ENCODE measurements around the gene TPCN1. TPM values are rescaled to one million over a fixed set of nuclear protein-coding genes. Genes with fewer than 3 reads are reported as not detected.

TPCN1 gene
- total RNA-seq, 1 experiment from 2014 or later = 29.7 TPM

- H4K20me1 ChIP-seq (ENCODE audit: insufficient read depth) = no peaks in the 10 kb centered on the region
- no peaks in the 10 kb centered on the region for H3K4me1 ChIP-seq (ENCODE audit: control insufficient read depth in 1 of 2, insufficient read depth in 2 of 2, low read length in 2 of 2)
- no peak overlapping the region for H3K4me2 ChIP-seq (ENCODE audit: low read length)
- H3K36me3 ChIP-seq (ENCODE audit: control insufficient read depth in 1 of 2, insufficient read depth in 2 of 2, low read length in 2 of 2) = no peaks in the 10 kb centered on the region
- H3K9me2 ChIP-seq (ENCODE audit: insufficient read depth) = no peaks in the 10 kb centered on the region
- no TSS peak for BruUV-seq (replicated peaks)
- ATAC-seq = no peak
- CTCF ChIA-PET = no interaction called here
- no peak overlapping the region for H3K9ac ChIP-seq (ENCODE audit: low read length)
- H3K9me3 ChIP-seq (ENCODE audit: control insufficient read depth in 1 of 2, insufficient read depth in 1 of 2, low read depth in 1 of 2, low read length in 2 of 2) = no peaks in the 10 kb centered on the region
- no peak overlapping the region for H2AFZ ChIP-seq (ENCODE audit: low read depth, low read length, poor library complexity, severe bottlenecking)
- DNase-seq (ENCODE audit: low read depth, low spot score) = no peak
- H3K27me3 ChIP-seq (ENCODE audit: insufficient read depth, low read length) = no peaks in the 10 kb centered on the region
- RAD21 ChIA-PET (ENCODE audit: low non-redundant PET in 1 of 2, low total read pairs in 2 of 2, uncharacterized antibody in 2 of 2, unreplicated experiment in 2 of 2) = no interaction called here
- POLR2A ChIA-PET = no interaction called here
- intact Hi-C loops (cut with micrococcal nuclease) = no loop called here
- no peaks in the 10 kb centered on the region for H3K79me2 ChIP-seq (ENCODE audit: insufficient read depth, low read length)
- no peak overlapping the region for H3K4me3 ChIP-seq (replicated peaks in 1 of 2; ENCODE audit: low read depth in 1 of 2, low read length in 2 of 2)
- H3K27ac ChIP-seq (ENCODE audit: low read depth, low read length) = no peak overlapping the region
- TF ChIP-seq EZH2phosphoT487 (IDR thresholded peaks at IDR 0.05; ENCODE audit: borderline replicate concordance) = no peak
These were observed 120.3 kb downstream of the TPCN1 start for GRCh38 chr12:113341535-113341934.

- ChIA-PET RAD21 (ENCODE audit: low non-redundant PET in 1 of 2, low total read pairs in 2 of 2, uncharacterized antibody in 2 of 2, unreplicated experiment in 2 of 2) (no interaction called here), POLR2A (no interaction called here), CTCF (interaction anchor here (0.6 kb wide), 1 partner anchor 148 kb away, joined by 4 read pairs; no protein-coding TSS in a partner anchor)
- no peaks in the 10 kb centered on the region for H3K27me3 ChIP-seq (ENCODE audit: insufficient read depth, low read length)
- H3K4me2 ChIP-seq (ENCODE audit: low read length) = no peak overlapping the region
- no peaks in the 10 kb centered on the region for H3K9me2 ChIP-seq (ENCODE audit: insufficient read depth)
- H3K79me2 ChIP-seq (ENCODE audit: insufficient read depth, low read length) = no peaks in the 10 kb centered on the region
- TF ChIP-seq POLR2AphosphoS5 (IDR thresholded peaks at IDR 0.05; ENCODE audit: low read depth, low read length) = no peak
- TF ChIP-seq, protein P1, sequence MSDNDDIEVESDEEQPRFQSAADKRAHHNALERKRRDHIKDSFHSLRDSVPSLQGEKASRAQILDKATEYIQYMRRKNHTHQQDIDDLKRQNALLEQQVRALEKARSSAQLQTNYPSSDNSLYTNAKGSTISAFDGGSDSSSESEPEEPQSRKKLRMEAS (IDR thresholded peaks at IDR 0.05) = no peak
- TF ChIP-seq JUND (IDR thresholded peaks at IDR 0.05) = no peak
- no TSS peak for BruUV-seq (replicated peaks)
- H3K36me3 ChIP-seq (ENCODE audit: control insufficient read depth in 1 of 2, insufficient read depth in 2 of 2, low read length in 2 of 2) = no peaks in the 10 kb centered on the region
- no peaks in the 10 kb centered on the region for H3K9me3 ChIP-seq (ENCODE audit: control insufficient read depth in 1 of 2, insufficient read depth in 1 of 2, low read depth in 1 of 2, low read length in 2 of 2)
- no peaks in the 10 kb centered on the region for H3K4me1 ChIP-seq (ENCODE audit: control insufficient read depth in 1 of 2, insufficient read depth in 2 of 2, low read length in 2 of 2)
- no peaks in the 10 kb centered on the region for H4K20me1 ChIP-seq (ENCODE audit: insufficient read depth)
- DNase-seq (ENCODE audit: low read depth, low spot score) (no peak), ATAC-seq (no peak)
- H3K4me3 ChIP-seq (replicated peaks in 1 of 2; ENCODE audit: low read depth in 1 of 2, low read length in 2 of 2) = no peak overlapping the region
- intact Hi-C loops (cut with micrococcal nuclease) = no loop called here
- no peak overlapping the region for H3K27ac ChIP-seq (ENCODE audit: low read depth, low read length)
- H2AFZ ChIP-seq (ENCODE audit: low read depth, low read length, poor library complexity, severe bottlenecking) = no peak overlapping the region
- H3K9ac ChIP-seq (ENCODE audit: low read length) = no peak overlapping the region
These were observed 124.1 kb downstream of the TPCN1 start for GRCh38 chr12:113345318-113345717.

Measured in HCT116 (cell line).